Prostate gland (tissue), 2 donors: ENCODE results near the gene DHX58. TPM values are rescaled to one million over a fixed set of nuclear protein-coding genes. Genes with fewer than 3 reads are reported as not detected.

Experiments used
- DNase-seq: peaks from one replicate; pipeline ENCODE4 v3.0.0-alpha.2; 2019; ENCODE audit warnings: low spot score
- H3K27ac ChIP-seq, 2 donors: fragments of 200-600 bp; sonication (generic); 2 replicates each; pipeline ENCODE4 v1.5.1; 2017 to 2019
- H3K27me3 ChIP-seq: fragments of 200-600 bp; sonication (generic); replicated peaks from 2 replicates; pipeline ENCODE4 v1.5.1; 2019; ENCODE audit not compliant: insufficient read depth
- H3K36me3 ChIP-seq, 2 donors: fragments of 200-600 bp; sonication (generic); 1 replicate in 1 of 2; 2 replicates in 1 of 2; pipeline versions ENCODE4 v1.5.1 to v1.8.1; 2017 to 2019
- H3K4me1 ChIP-seq: fragments of 200-600 bp; sonication (generic); replicated peaks from 2 replicates; pipeline ENCODE4 v1.5.1; 2019
- H3K4me3 ChIP-seq, 2 donors: fragments of 200-600 bp; sonication (generic); 2 replicates each; pipeline ENCODE4 v1.5.1; 2017 to 2019
- H3K9me3 ChIP-seq: fragments of 200-600 bp; sonication (generic); 2 replicates; pipeline ENCODE4 v1.5.1; 2017
- POLR2A ChIP-seq: fragments of 450-650 bp; IDR thresholded peaks from one replicate; pipeline ENCODE4 v1.6.1; 2016; ENCODE audit warnings: antibody characterized with exemption, mild to moderate bottlenecking
- POLR2AphosphoS5 ChIP-seq: sonication (generic); formaldehyde crosslinking; IDR thresholded peaks from one replicate; pipeline ENCODE4 v1.6.1; 2017; ENCODE audit warnings: antibody characterized with exemption
- WGBS: methylation state at CpG from one replicate; pipeline ENCODE4 v1.1.5; 2018; 5-methylcytosine and 5-hydroxymethylcytosine counted together
- intact Hi-C: fragments of 100-400 bp; cut with DNase I; formaldehyde crosslinking; loops from one replicate; pipeline ENCODE4 v1.14.2; 2022
- total RNA-seq, 2 donors: library from RNA; depleted of rRNA; stranded (reverse); fragments of >200 nt; gene quantifications; one replicate each; pipeline ENCODE4 v1.1.0, GENCODE V29; 2016
- TF ChIP-seq, protein P1 (sequence below), 4 experiments: fragments of 200-600 bp in 2 of 4; fragments of 450-650 bp in 2 of 4; sonication (generic) in 2 of 4; IDR thresholded peaks; 1 replicate in 3 of 4; 2 replicates in 1 of 4; pipeline ENCODE4 v1.5.1; 2016 to 2019; ENCODE audit warnings: antibody characterized with exemption in 4 of 4, mild to moderate bottlenecking in 2 of 4, moderate library complexity in 2 of 4

Gene DHX58
- total RNA-seq, 2 donors from 2014 or later, result 26.7 to 38.6 TPM

DNA sequence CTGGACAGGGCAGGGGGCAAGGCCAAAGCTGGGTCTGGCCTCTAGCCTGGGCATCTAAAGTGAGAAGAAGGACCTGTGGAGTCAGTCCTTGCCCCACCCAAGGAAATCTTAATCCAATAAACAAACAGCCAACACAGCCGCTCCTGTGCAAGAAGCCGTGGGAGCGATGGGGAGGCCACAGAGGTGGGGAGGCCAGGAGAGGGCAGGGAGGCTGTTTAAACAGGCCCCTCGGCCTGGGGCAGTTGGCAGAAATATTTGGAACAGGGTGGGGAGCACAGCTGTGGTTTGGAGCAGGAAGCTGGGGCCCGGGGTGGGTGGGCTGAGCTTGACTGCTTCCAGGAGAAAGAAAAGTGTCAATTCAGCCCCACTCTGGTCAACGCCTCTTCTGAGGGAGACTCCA, 19.6 kb downstream of the DHX58 start:
- 71% methylated on average over 6 of the region's 6 CpGs for WGBS
- peaks cover 2% of the 10 kb centered on the region for H3K27me3 ChIP-seq

DNA sequence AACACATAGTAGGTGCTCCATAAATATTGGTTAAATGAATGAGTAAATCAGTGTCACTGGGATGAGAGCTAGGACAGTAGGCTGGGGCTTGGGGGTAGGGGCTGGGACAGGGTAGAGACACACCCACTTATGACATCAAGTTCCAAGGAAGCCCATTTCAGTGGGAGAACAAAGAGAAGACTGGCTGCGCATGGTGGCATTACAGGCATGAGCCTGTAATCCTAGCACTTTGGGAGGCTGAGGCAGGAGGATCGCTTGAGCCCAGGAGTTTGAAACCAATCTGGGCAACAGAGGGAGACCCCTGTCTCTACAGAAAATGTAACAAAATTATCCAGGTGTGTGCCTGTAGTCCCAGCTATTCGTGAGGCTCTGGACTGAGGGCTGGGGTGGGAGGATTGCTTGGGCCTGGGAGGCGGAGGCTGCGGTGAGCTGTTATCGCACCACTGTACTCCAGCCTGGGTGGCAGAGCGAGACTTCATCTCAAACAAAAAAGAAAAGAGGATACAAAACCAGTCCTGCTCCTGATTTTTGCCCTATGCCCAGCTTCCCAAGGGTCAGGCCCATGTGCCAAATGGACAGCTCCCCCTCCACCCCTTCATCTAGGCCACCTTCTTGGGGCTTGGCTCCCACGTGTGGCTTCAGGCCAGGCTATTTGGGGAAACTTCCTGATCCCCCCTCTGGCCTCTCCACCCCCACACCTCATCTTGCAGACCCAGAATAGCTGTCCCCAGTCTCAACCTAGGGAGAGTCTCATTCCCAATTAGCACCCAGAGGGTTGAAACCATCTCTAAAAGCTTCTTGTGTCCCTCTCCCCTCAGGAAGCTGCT, 21.3 kb downstream of the DHX58 start:
- H3K9me3 ChIP-seq, result no peaks in the 10 kb centered on the region
- H3K27me3 ChIP-seq, result peaks cover 2% of the 10 kb centered on the region
- WGBS, result 82% methylated on average over 8 of the region's 8 CpGs
- H3K36me3 ChIP-seq, result no peaks in the 10 kb centered on the region
- no peak for TF ChIP-seq POLR2A
- TF ChIP-seq, protein P1, sequence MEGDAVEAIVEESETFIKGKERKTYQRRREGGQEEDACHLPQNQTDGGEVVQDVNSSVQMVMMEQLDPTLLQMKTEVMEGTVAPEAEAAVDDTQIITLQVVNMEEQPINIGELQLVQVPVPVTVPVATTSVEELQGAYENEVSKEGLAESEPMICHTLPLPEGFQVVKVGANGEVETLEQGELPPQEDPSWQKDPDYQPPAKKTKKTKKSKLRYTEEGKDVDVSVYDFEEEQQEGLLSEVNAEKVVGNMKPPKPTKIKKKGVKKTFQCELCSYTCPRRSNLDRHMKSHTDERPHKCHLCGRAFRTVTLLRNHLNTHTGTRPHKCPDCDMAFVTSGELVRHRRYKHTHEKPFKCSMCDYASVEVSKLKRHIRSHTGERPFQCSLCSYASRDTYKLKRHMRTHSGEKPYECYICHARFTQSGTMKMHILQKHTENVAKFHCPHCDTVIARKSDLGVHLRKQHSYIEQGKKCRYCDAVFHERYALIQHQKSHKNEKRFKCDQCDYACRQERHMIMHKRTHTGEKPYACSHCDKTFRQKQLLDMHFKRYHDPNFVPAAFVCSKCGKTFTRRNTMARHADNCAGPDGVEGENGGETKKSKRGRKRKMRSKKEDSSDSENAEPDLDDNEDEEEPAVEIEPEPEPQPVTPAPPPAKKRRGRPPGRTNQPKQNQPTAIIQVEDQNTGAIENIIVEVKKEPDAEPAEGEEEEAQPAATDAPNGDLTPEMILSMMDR (IDR thresholded peaks at IDR 0.05), result no peak
- no peak for TF ChIP-seq POLR2AphosphoS5
- DNase-seq, result no peak
- no peak overlapping the region for H3K4me3 ChIP-seq
- H3K4me1 ChIP-seq, result no peaks in the 10 kb centered on the region
- no peak overlapping the region for H3K27ac ChIP-seq
- intact Hi-C loops, result no loop called here

More for the DNA sequence above, 19.6 kb downstream of the DHX58 start:
- TF ChIP-seq POLR2AphosphoS5 (no peak), POLR2A (no peak)
- TF ChIP-seq, protein P1 (IDR thresholded peaks at IDR 0.05), result no peak
- Histone ChIP-seq H3K36me3 (no peaks in the 10 kb centered on the region), H3K4me3 (no peak overlapping the region), H3K27ac (no peak overlapping the region), H3K9me3 (no peaks in the 10 kb centered on the region), H3K4me1 (no peaks in the 10 kb centered on the region)
- no peak for DNase-seq
- intact Hi-C loops, result no loop called here

DNA sequence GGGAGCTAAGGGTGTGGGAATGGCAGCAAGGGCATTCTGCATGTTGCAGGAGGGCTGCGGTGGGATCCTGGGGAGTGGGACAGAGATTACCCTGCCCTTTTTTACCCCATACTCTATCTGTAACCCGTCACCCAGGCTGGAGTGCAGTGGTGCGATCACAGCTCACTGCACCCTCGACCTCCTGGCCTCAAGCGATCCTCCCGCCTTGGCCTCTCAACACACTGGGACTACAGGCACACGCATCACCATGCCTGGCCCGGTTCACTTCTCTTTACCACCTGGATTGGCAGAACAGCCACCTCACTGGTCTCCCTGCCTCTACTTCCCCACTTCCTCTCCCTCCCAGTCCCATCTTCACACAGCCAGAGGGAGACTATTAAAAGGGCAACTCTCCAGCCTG, 23.8 kb downstream of the DHX58 start:
- no peak overlapping the region for H3K27ac ChIP-seq
- intact Hi-C loops, result no loop called here
- TF ChIP-seq, protein P1 (IDR thresholded peaks at IDR 0.05), result no peak
- TF ChIP-seq POLR2A (no peak), POLR2AphosphoS5 (no peak)

DNA sequence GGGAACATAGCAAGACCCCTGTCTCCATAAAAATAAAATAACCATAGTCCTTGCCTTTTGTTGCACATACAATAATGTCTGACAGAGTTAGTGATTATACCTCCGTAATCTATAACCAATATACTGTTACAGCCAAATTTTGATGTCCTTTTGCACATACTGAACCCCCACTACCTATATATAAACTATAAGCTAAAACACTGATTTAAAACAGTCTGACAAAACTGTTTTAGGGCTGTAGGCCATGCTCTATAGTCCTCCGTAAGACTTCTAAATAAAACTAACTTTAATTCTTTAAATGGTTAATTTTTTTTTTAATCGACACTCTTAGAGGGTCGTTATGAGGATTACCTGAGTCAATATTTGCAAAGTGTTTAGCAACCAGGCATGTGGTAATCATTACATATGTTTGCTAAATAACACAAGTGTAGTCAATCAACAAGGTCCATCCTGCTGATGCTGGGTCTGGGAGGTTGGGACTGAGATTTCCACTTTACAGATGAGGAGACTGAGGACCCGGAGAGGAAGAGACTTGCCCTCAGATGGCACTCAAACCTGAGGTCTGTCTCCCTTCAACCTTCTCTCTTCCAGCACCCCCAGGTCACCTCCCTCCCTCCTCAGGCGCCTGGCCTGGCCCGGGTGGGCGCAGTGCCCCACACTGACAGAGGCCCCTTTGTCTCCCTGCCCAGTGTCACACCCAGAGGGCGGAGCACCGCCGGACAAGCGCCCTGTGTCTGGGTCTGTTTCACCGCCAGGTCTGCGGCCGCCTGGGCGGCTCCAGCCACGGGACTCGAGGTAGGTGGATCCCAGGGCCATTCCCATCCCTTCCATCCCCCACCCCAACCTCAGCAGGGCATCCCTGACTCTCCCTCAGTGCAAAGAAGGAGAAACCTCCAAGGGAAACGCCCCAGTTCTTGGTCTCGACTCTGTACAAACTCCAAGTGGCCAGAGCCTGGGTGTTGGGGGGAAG, 24.5 kb downstream of the DHX58 start:
- Histone ChIP-seq H3K4me3 (no peak overlapping the region), H3K4me1 (no peaks in the 10 kb centered on the region), H3K36me3 (no peaks in the 10 kb centered on the region), H3K27me3 (peaks cover 2% of the 10 kb centered on the region), H3K9me3 (no peaks in the 10 kb centered on the region), H3K27ac (no peak overlapping the region)
- TF ChIP-seq POLR2A, result no peak
- TF ChIP-seq POLR2AphosphoS5, result no peak
- TF ChIP-seq, protein P1 (IDR thresholded peaks at IDR 0.05), result no peak
- intact Hi-C loops, result no loop called here
- no peak for DNase-seq
- WGBS, result 66% methylated on average over 11 of the region's 20 CpGs

More for the DNA sequence above, 23.8 kb downstream of the DHX58 start:
- Histone ChIP-seq H3K9me3 (no peaks in the 10 kb centered on the region), H3K27me3 (peaks cover 2% of the 10 kb centered on the region), H3K4me3 (no peak overlapping the region), H3K4me1 (no peaks in the 10 kb centered on the region), H3K36me3 (no peaks in the 10 kb centered on the region)
- no peak for DNase-seq
- WGBS, result 92% methylated on average over 8 of the region's 8 CpGs
